Adrenal gland (tissue), 5 donors: ENCODE results near the gene TMEM150C.

ENCODE experiments used
- POLR2A ChIP-seq, 2 donors: fragments of 450-650 bp; IDR thresholded peaks; one replicate each; pipeline ENCODE4 v1.6.1; 2017; ENCODE audit warnings: antibody characterized with exemption in 2 of 2, mild to moderate bottlenecking in 2 of 2, moderate library complexity in 1 of 2
- TF ChIP-seq, protein P1 (sequence below), 6 experiments: fragments of 450-650 bp in 4 of 6; fragments of 200-600 bp in 2 of 6; sonication (generic) in 1 of 6; IDR thresholded peaks; 1 replicate in 5 of 6; 2 replicates in 1 of 6; pipeline versions ENCODE4 v1.5.1 to v1.8.0; 2016 to 2021; ENCODE audit warnings: antibody characterized with exemption in 6 of 6, mild to moderate bottlenecking in 2 of 6, moderate library complexity in 1 of 6
- donor health status: DM: no; HTN: no; CAD: no.

DNA sequence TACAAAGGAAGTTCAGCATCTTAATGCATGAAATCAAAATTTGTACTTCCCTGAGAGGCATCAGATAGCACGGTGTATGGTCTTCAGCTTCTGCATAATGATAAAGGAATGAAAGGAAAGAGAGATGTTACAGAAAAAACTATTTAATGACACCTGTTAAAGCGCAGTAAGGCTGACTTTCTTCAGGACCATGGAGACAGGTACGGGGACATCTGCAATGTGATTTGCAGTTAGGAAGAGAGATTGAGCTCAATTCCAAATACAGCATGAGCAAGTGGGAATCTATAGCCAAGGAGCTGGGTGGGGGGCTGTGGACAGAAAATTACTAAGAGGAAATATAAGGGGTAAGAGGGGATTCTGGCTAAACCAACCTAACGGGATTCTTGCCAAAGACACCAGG is 39.3 kb downstream of the TMEM150C start:
- TF ChIP-seq, protein P1, sequence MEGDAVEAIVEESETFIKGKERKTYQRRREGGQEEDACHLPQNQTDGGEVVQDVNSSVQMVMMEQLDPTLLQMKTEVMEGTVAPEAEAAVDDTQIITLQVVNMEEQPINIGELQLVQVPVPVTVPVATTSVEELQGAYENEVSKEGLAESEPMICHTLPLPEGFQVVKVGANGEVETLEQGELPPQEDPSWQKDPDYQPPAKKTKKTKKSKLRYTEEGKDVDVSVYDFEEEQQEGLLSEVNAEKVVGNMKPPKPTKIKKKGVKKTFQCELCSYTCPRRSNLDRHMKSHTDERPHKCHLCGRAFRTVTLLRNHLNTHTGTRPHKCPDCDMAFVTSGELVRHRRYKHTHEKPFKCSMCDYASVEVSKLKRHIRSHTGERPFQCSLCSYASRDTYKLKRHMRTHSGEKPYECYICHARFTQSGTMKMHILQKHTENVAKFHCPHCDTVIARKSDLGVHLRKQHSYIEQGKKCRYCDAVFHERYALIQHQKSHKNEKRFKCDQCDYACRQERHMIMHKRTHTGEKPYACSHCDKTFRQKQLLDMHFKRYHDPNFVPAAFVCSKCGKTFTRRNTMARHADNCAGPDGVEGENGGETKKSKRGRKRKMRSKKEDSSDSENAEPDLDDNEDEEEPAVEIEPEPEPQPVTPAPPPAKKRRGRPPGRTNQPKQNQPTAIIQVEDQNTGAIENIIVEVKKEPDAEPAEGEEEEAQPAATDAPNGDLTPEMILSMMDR (IDR thresholded peaks at IDR 0.05), result no peak
- TF ChIP-seq POLR2A (IDR thresholded peaks at IDR 0.05), result no peak
